ENCODE results near the gene PRDM4. TPM values are rescaled to one million over a fixed set of nuclear protein-coding genes. Genes with fewer than 3 reads are reported as not detected.

Gene PRDM4
- total RNA-seq, 4 donors from 2014 or later, result 41.6 to 71.2 (median 42.4) TPM

- intact Hi-C loops (cut with DNase I; ENCODE audit: low total_unique reads), result no loop called here
- no peaks in the 10 kb centered on the region for H3K9me3 ChIP-seq
- H3K36me3 ChIP-seq, result no peaks in the 10 kb centered on the region
- H3K4me3 ChIP-seq, result no peak overlapping the region
- H3K4me1 ChIP-seq, result peaks cover 0 to 9% (median 0%) of the 10 kb centered on the region in 4 donors
- H3K27ac ChIP-seq, result peak overlapping the region in 3 of 4 donors; percentile 18 to 57 (median 30)
- in situ Hi-C loops (cut with MboI; ENCODE audit: low pct_ligation_motif_present in 1 of 4, low pct_unique_long_range_greater_than_20kb in 1 of 4, low sequenced_read_pairs in 3 of 4), result no loop called here
- WGBS, 2 donors (ENCODE audit: low coverage in 1 of 2), result 39 to 46% methylated on average over 8 to 11 of the region's 11 CpGs
- peaks cover 49% of the 10 kb centered on the region for H3K27me3 ChIP-seq
- peak; percentile 29 for DNase-seq
- TF ChIP-seq CTCF (IDR thresholded peaks at IDR 0.05), result no peak
- TF ChIP-seq POLR2A (IDR thresholded peaks at IDR 0.05), result no peak
- no peak for TF ChIP-seq EP300 (IDR thresholded peaks at IDR 0.05; ENCODE audit: low read depth)
- no peak for TF ChIP-seq POLR2AphosphoS5 (IDR thresholded peaks at IDR 0.05)
These were observed 17.6 kb upstream of the PRDM4 start for GRCh38 chr12:107778383-107779025.

GRCh38 chr12:107776171-107776570, 15.2 kb upstream of the PRDM4 start:
- no peak overlapping the region for H3K4me3 ChIP-seq
- no peak for DNase-seq
- no peak overlapping the region for H3K27ac ChIP-seq
- TF ChIP-seq EP300 (IDR thresholded peaks at IDR 0.05; ENCODE audit: low read depth), result no peak
- no peak for TF ChIP-seq POLR2A (IDR thresholded peaks at IDR 0.05)
- TF ChIP-seq CTCF (IDR thresholded peaks at IDR 0.05), result no peak
- TF ChIP-seq POLR2AphosphoS5 (IDR thresholded peaks at IDR 0.05), result no peak
- peaks cover 0 to 9% (median 0%) of the 10 kb centered on the region in 4 donors for H3K4me1 ChIP-seq
- WGBS, 2 donors (ENCODE audit: low coverage in 1 of 2), result 40 to 46% methylated on average over 6 of the region's 6 CpGs
- in situ Hi-C loops (cut with MboI; ENCODE audit: low pct_ligation_motif_present in 1 of 4, low pct_unique_long_range_greater_than_20kb in 1 of 4, low sequenced_read_pairs in 3 of 4), result no loop called here
- H3K36me3 ChIP-seq, result no peaks in the 10 kb centered on the region
- H3K27me3 ChIP-seq, result peaks cover 64% of the 10 kb centered on the region
- no peaks in the 10 kb centered on the region for H3K9me3 ChIP-seq
- intact Hi-C loops (cut with DNase I; ENCODE audit: low total_unique reads), result no loop called here

- Histone ChIP-seq H3K4me1 (peaks cover 0 to 9% (median 0%) of the 10 kb centered on the region in 4 donors), H3K4me3 (peak overlapping the region in 1 of 4 donors; percentile 29), H3K9me3 (no peaks in the 10 kb centered on the region), H3K36me3 (no peaks in the 10 kb centered on the region), H3K27ac (no peak overlapping the region), H3K27me3 (peaks cover 64% of the 10 kb centered on the region)
- 27% methylated on average over 52 of the region's 66 CpGs; no CpG with 5 or more reads in 1 of the 2 donors for WGBS, 2 donors (ENCODE audit: low coverage in 1 of 2)
- in situ Hi-C loops (cut with MboI; ENCODE audit: low pct_ligation_motif_present in 1 of 4, low pct_unique_long_range_greater_than_20kb in 1 of 4, low sequenced_read_pairs in 3 of 4) (no loop called here), intact Hi-C loops (cut with DNase I; ENCODE audit: low total_unique reads) (no loop called here)
- DNase-seq, result no peak
- TF ChIP-seq EP300 (IDR thresholded peaks at IDR 0.05; ENCODE audit: low read depth) (no peak), CTCF (IDR thresholded peaks at IDR 0.05) (no peak), POLR2A (IDR thresholded peaks at IDR 0.05) (no peak), POLR2AphosphoS5 (IDR thresholded peaks at IDR 0.05) (no peak)
These were observed 14.3 kb upstream of the PRDM4 start for GRCh38 chr12:107775093-107775721.

DNA sequence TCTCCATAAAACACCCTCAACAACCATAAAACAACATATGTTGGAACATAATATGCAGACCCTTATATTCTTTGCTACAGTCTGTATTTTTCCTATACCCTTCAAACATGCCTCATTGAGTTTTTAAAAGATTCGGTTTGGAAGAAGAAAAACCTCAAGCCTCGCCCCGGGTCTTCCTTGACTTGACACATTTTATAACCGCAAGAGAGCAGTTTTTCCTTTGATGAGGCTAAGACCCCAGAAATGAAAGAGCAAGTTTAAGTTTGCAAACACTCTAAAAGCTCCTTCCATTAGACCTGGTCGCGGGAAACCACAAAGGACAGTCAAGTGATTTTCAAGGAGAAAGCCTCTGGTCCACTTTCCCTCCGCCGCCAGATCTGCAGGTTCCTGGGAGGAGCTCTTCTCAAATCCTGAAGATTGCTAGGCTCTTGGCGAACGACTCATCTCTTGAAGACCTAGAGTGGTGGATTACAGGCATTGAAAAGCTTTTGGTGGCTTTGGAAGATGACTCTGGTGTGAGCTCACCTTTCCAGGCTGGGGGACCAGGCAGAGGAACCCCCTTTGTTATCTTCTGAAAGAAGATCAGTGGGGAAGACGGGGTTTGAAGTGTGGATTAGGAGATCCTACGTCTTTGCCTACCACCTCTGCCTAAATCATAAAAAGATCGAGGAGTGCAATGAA, 13.6 kb upstream of the PRDM4 start, which contains the start of gene ASCL4:
TSS of gene ASCL4 (plus strand) at position 356 of the 681 bp plus-strand sequence. CDS start 515 bp downstream, outside the sequence.
- DNase-seq, result no peak
- Histone ChIP-seq H3K36me3 (no peaks in the 10 kb centered on the region), H3K4me3 (peak within 1 kb of the TSS in 1 of 4 donors; percentile 29), H3K4me1 (peaks cover 0 to 9% (median 0%) of the 10 kb centered on the region in 4 donors), H3K27ac (no peak within 1 kb of the TSS), H3K27me3 (peaks cover 64% of the 10 kb centered on the region), H3K9me3 (no peaks in the 10 kb centered on the region)
- 29 to 49% methylated on average over 9 to 13 of the region's 13 CpGs for WGBS, 2 donors (ENCODE audit: low coverage in 1 of 2)
- TF ChIP-seq EP300 (IDR thresholded peaks at IDR 0.05; ENCODE audit: low read depth), result no peak
- TF ChIP-seq POLR2AphosphoS5 (IDR thresholded peaks at IDR 0.05), result no peak
- no peak for TF ChIP-seq CTCF (IDR thresholded peaks at IDR 0.05)
- TF ChIP-seq POLR2A (IDR thresholded peaks at IDR 0.05), result no peak
- intact Hi-C loops (cut with DNase I; ENCODE audit: low total_unique reads) (no loop called here), in situ Hi-C loops (cut with MboI; ENCODE audit: low pct_ligation_motif_present in 1 of 4, low pct_unique_long_range_greater_than_20kb in 1 of 4, low sequenced_read_pairs in 3 of 4) (loop anchor here in 1 of 4 donors (5.0 kb wide), 1 partner anchor 108 kb away; no protein-coding TSS in a partner anchor)
